ENCODE measurements around the gene UBE2N.
A peak's percentile ranks its signal among the peaks of the same experiment; 100 is the strongest.

UBE2N gene

GRCh38 chr12:93441617-93442410, at the start of gene UBE2N:
TSS of gene UBE2N (minus strand) at chr12:93441947. CDS start at chr12:93441884, 63 bp downstream.
- H3K4me3 ChIP-seq (replicated peaks; ENCODE audit: low read depth, low read length): peak within 1 kb of the TSS; percentile 74
- TF ChIP-seq CTCF (IDR thresholded peaks at IDR 0.05; ENCODE audit: low read length, missing control alignments): no peak
- DNase-seq (ENCODE audit: low read depth): peak; percentile 94

GRCh38 chr12:93484315-93484981, 42.7 kb upstream of the UBE2N start:
- no peak overlapping the region for H3K4me3 ChIP-seq (replicated peaks; ENCODE audit: low read depth, low read length)
- peak; percentile 21 for DNase-seq (ENCODE audit: low read depth)
- no peak for TF ChIP-seq CTCF (IDR thresholded peaks at IDR 0.05; ENCODE audit: low read length, missing control alignments)

GRCh38 chr12:93483151-93483807, 41.5 kb upstream of the UBE2N start:
- H3K4me3 ChIP-seq (replicated peaks; ENCODE audit: low read depth, low read length): no peak overlapping the region
- no peak for DNase-seq (ENCODE audit: low read depth)
- TF ChIP-seq CTCF (IDR thresholded peaks at IDR 0.05; ENCODE audit: low read length, missing control alignments): no peak

- DNase-seq (ENCODE audit: low read depth): no peak
- H3K4me3 ChIP-seq (replicated peaks; ENCODE audit: low read depth, low read length): no peak overlapping the region
- no peak for TF ChIP-seq CTCF (IDR thresholded peaks at IDR 0.05; ENCODE audit: low read length, missing control alignments)
These were observed 41.0 kb upstream of the UBE2N start for GRCh38 chr12:93482721-93483120.

- DNase-seq (ENCODE audit: low read depth): no peak
- TF ChIP-seq CTCF (IDR thresholded peaks at IDR 0.05; ENCODE audit: low read length, missing control alignments): no peak
- no peak overlapping the region for H3K4me3 ChIP-seq (replicated peaks; ENCODE audit: low read depth, low read length)
These were observed 34.8 kb upstream of the UBE2N start for GRCh38 chr12:93476555-93476954.

GRCh38 chr12:93469386-93469785, 27.6 kb upstream of the UBE2N start:
- TF ChIP-seq CTCF (IDR thresholded peaks at IDR 0.05; ENCODE audit: low read length, missing control alignments): no peak
- no peak for DNase-seq (ENCODE audit: low read depth)
- no peak overlapping the region for H3K4me3 ChIP-seq (replicated peaks; ENCODE audit: low read depth, low read length)

Data from fibroblast of pulmonary artery (primary cell).